Smooth muscle cell (in vitro differentiated cells): Measurements from ENCODE around the gene ATP5F1D. TPM values are rescaled to one million over a fixed set of nuclear protein-coding genes. Genes with fewer than 3 reads are reported as not detected.

Experiments
- DNase-seq: peaks from one replicate; lab custom pipeline; 2025; ENCODE audit not compliant: unreplicated experiment; lab: John Stamatoyannopoulos, UW
- H2AFZ ChIP-seq: fragments of 200-600 bp; sonication (generic); 2 replicates; pipeline ENCODE4 v1.6.0; 2016; ENCODE audit warnings: antibody characterized with exemption, low read depth, mild to moderate bottlenecking
- H3F3A ChIP-seq: fragments of 200-600 bp; sonication (generic); 2 replicates; pipeline ENCODE4 v1.6.0; 2017; ENCODE audit warnings: antibody characterized with exemption, low read depth
- H3K27ac ChIP-seq: fragments of 200-600 bp; sonication (generic); 2 replicates; pipeline ENCODE4 v1.5.1; 2016; ENCODE audit warnings: low read depth, mild to moderate bottlenecking
- H3K27me3 ChIP-seq: fragments of 200-600 bp; sonication (generic); 2 replicates; pipeline ENCODE4 v1.6.1; 2016; ENCODE audit warnings: low read depth, mild to moderate bottlenecking
- H3K36me3 ChIP-seq: fragments of 200-600 bp; sonication (generic); 2 replicates; pipeline ENCODE4 v1.5.1; 2016; ENCODE audit warnings: low read depth
- H3K4me1 ChIP-seq: fragments of 200-600 bp; sonication (generic); 2 replicates; pipeline ENCODE4 v1.5.1; 2016; ENCODE audit warnings: low read depth
- H3K4me2 ChIP-seq: fragments of 200-600 bp; sonication (generic); 2 replicates; pipeline ENCODE4 v1.6.0; 2016; ENCODE audit warnings: mild to moderate bottlenecking
- H3K4me3 ChIP-seq: fragments of 200-600 bp; sonication (generic); 2 replicates; pipeline ENCODE4 v1.5.1; 2016; ENCODE audit warnings: mild to moderate bottlenecking
- H3K79me2 ChIP-seq: fragments of 200-600 bp; sonication (generic); 2 replicates; pipeline ENCODE4 v1.6.0; 2016; ENCODE audit warnings: low read depth, mild to moderate bottlenecking
- H3K9ac ChIP-seq: fragments of 200-600 bp; sonication (generic); 2 replicates; pipeline ENCODE4 v1.6.0; 2016; ENCODE audit warnings: low read depth
- H3K9me3 ChIP-seq: fragments of 200-600 bp; sonication (generic); replicated peaks from 2 replicates; pipeline ENCODE4 v1.5.1; 2016; ENCODE audit warnings: low read depth
- H4K20me1 ChIP-seq: fragments of 200-600 bp; sonication (generic); 2 replicates; pipeline ENCODE4 v1.6.0; 2016; ENCODE audit warnings: low read depth
- CTCF ChIP-seq: fragments of 200-600 bp; sonication (generic); IDR thresholded peaks from 2 replicates; pipeline ENCODE4 v1.5.1; 2017; ENCODE audit warnings: borderline replicate concordance, mild to moderate bottlenecking, antibody characterized with exemption; ENCODE audit not compliant: insufficient read depth, poor library complexity, severe bottlenecking
- WGBS: methylation state at CpG from one replicate; pipeline ENCODE4 v1.1.7; 2016; ENCODE audit warnings: low lambda C conversion rate; 5-methylcytosine and 5-hydroxymethylcytosine counted together
- polyA plus RNA-seq: library from polyadenylated mRNA; unstranded; fragments of >200 nt; fragmentation: Nextera tagmentation; extraction: Ambion mirVana; gene quantifications from 2 replicates; pipeline ENCODE4 v1.2.1, GENCODE V29; 2016
- total RNA-seq: library from RNA; depleted of rRNA; stranded (reverse); fragments of >200 nt; gene quantifications from 2 replicates; pipeline ENCODE4 v1.2.3, GENCODE V29; 2014

ATP5F1D gene
- total and polyA plus RNA-seq, 2 experiments from 2014 or later, result 68.8 to 272 TPM

GRCh38 chr19:1277061-1277460, 35.5 kb downstream of the ATP5F1D start:
- no peak for TF ChIP-seq CTCF
- peaks cover 43% of the 10 kb centered on the region for H3K79me2 ChIP-seq
- peaks cover 19% of the 10 kb centered on the region for H3K4me1 ChIP-seq
- 96% methylated on average over 15 of the region's 15 CpGs for WGBS
- no peak for DNase-seq
- H3K9ac ChIP-seq, result no peak overlapping the region
- H3K27me3 ChIP-seq, result no peaks in the 10 kb centered on the region
- no peaks in the 10 kb centered on the region for H3K9me3 ChIP-seq
- H3K27ac ChIP-seq, result no peak overlapping the region
- peaks cover 8% of the 10 kb centered on the region for H3K36me3 ChIP-seq
- H4K20me1 ChIP-seq, result peaks cover 31% of the 10 kb centered on the region
- H3F3A ChIP-seq, result peaks cover 30% of the 10 kb centered on the region
- H2AFZ ChIP-seq, result no peak overlapping the region
- H3K4me2 ChIP-seq, result peak overlapping the region; percentile 99
- H3K4me3 ChIP-seq, result no peak overlapping the region

GRCh38 chr19:1278074-1278473, 36.5 kb downstream of the ATP5F1D start:
- Histone ChIP-seq H3K27ac (no peak overlapping the region), H3K79me2 (peaks cover 33% of the 10 kb centered on the region), H3K9me3 (no peaks in the 10 kb centered on the region), H3K9ac (no peak overlapping the region), H3K4me3 (no peak overlapping the region), H3K36me3 (no peaks in the 10 kb centered on the region), H3K4me1 (peaks cover 19% of the 10 kb centered on the region), H3K4me2 (no peak overlapping the region), H4K20me1 (peaks cover 21% of the 10 kb centered on the region), H2AFZ (no peak overlapping the region), H3K27me3 (no peaks in the 10 kb centered on the region), H3F3A (peaks cover 20% of the 10 kb centered on the region)
- no peak for DNase-seq
- no peak for TF ChIP-seq CTCF
- WGBS, result 91% methylated on average over 12 of the region's 12 CpGs

GRCh38 chr19:1278713-1279660, 37.4 kb downstream of the ATP5F1D start:
- H3K4me1 ChIP-seq, result peaks cover 19% of the 10 kb centered on the region
- WGBS, result 97% methylated on average over 24 of the region's 25 CpGs
- peaks cover 25% of the 10 kb centered on the region for H3K79me2 ChIP-seq
- no peak for DNase-seq
- H3K36me3 ChIP-seq, result no peaks in the 10 kb centered on the region
- H3K9ac ChIP-seq, result no peak overlapping the region
- peaks cover 12% of the 10 kb centered on the region for H4K20me1 ChIP-seq
- H3K27ac ChIP-seq, result no peak overlapping the region
- H3K9me3 ChIP-seq, result no peaks in the 10 kb centered on the region
- H3F3A ChIP-seq, result peaks cover 11% of the 10 kb centered on the region
- TF ChIP-seq CTCF, result no peak
- H3K4me3 ChIP-seq, result no peak overlapping the region
- H3K4me2 ChIP-seq, result no peak overlapping the region
- H3K27me3 ChIP-seq, result no peaks in the 10 kb centered on the region
- no peak overlapping the region for H2AFZ ChIP-seq
